GM21723 (cell line): ENCODE measurements around the gene ADGRA3.
"Not testable (repeated sequence)": the region's sequence is repeated elsewhere in the genome, so short reads cannot be mapped to it uniquely, and the experiment has no call there.

Source experiments
- ATAC-seq: cut with Tn5 transposase; IDR thresholded peaks from one replicate; pipeline ENCODE4 v1.9.1; 2021; ENCODE audit warnings: mild to moderate bottlenecking, moderate library complexity; ENCODE audit not compliant: unreplicated experiment

Gene ADGRA3

GRCh38 chr4:22480675-22481327 lies 35.1 kb downstream of the ADGRA3 start:
- no peak for ATAC-seq

GRCh38 chr4:22478426-22478825 lies 37.4 kb downstream of the ADGRA3 start:
- ATAC-seq: no peak

GRCh38 chr4:22477813-22478182 lies 38.1 kb downstream of the ADGRA3 start:
- ATAC-seq: no peak

- no peak for ATAC-seq
Observed at GRCh38 chr4:22477136-22477812, 38.6 kb downstream of the ADGRA3 start.

- no peak for ATAC-seq
Observed at GRCh38 chr4:22476011-22476410, 39.9 kb downstream of the ADGRA3 start.

GRCh38 chr4:22475311-22475646 lies 40.6 kb downstream of the ADGRA3 start:
- ATAC-seq: not testable (repeated sequence)

- no peak for ATAC-seq
Observed at GRCh38 chr4:22474636-22475310, 41.1 kb downstream of the ADGRA3 start.

- no peak for ATAC-seq
Observed at GRCh38 chr4:22473268-22473667, 42.6 kb downstream of the ADGRA3 start.

GRCh38 chr4:22471999-22472461 lies 43.8 kb downstream of the ADGRA3 start:
- ATAC-seq: no peak

- ATAC-seq: no peak
Observed at GRCh38 chr4:22471419-22471818, 44.4 kb downstream of the ADGRA3 start.

- no peak for ATAC-seq
Observed at GRCh38 chr4:22466581-22466980, 49.3 kb downstream of the ADGRA3 start.

- ATAC-seq: no peak
Observed at GRCh38 chr4:22465996-22466395, 49.9 kb downstream of the ADGRA3 start.

- no peak for ATAC-seq
Observed at GRCh38 chr4:22465349-22465748, 50.5 kb downstream of the ADGRA3 start.

- no peak for ATAC-seq
Observed at GRCh38 chr4:22463179-22463578, 52.7 kb downstream of the ADGRA3 start.

- ATAC-seq: no peak
Observed at GRCh38 chr4:22462688-22463087, 53.2 kb downstream of the ADGRA3 start.

GRCh38 chr4:22460266-22460665 lies 55.6 kb downstream of the ADGRA3 start:
- ATAC-seq: no peak

- no peak for ATAC-seq
Observed at GRCh38 chr4:22458098-22458497, 57.8 kb downstream of the ADGRA3 start.

- ATAC-seq: no peak
Observed at GRCh38 chr4:22457348-22457747, 58.5 kb downstream of the ADGRA3 start.

GRCh38 chr4:22456291-22456690 lies 59.6 kb downstream of the ADGRA3 start:
- no peak for ATAC-seq

- no peak for ATAC-seq
Observed at GRCh38 chr4:22454955-22455354, 60.9 kb downstream of the ADGRA3 start.

- no peak for ATAC-seq
Observed at GRCh38 chr4:22454216-22454838, 61.5 kb downstream of the ADGRA3 start.

GRCh38 chr4:22444813-22445212 lies 71.1 kb downstream of the ADGRA3 start:
- no peak for ATAC-seq
